IMR-90 (cell line): ENCODE data around the gene RHBDL3. TPM values are rescaled to one million over a fixed set of nuclear protein-coding genes. Genes with fewer than 3 reads are reported as not detected.

Source experiments
- ATAC-seq: fragments of 200-7000 bp; cut with Tn5 transposase; 2 replicates; pipeline ENCODE4 v1.9.1; 2020; ENCODE audit warnings: low read depth, mild to moderate bottlenecking, moderate library complexity
- BruUV-seq: library from RNA; stranded (reverse); fragments of 400-500 nt; replicated peaks from 2 replicates; lab custom pipeline; 2021; lab: Mats Ljungman, UMichigan
- CTCF ChIA-PET: fragments of 300-600 bp; formaldehyde crosslinking; extraction: SDS; loops from one replicate; lab custom pipeline; 2021; ENCODE audit warnings: antibody characterized with exemption; lab: Yijun Ruan, JAX
- POLR2A ChIA-PET: fragments of 300-600 bp; sonication (Branson Sonifier 250); formaldehyde crosslinking; loops from one replicate; lab custom pipeline; 2022; ENCODE audit warnings: antibody characterized with exemption; ENCODE audit not compliant: unreplicated experiment; lab: Charles Lee
- DNase-seq: peaks from one replicate; pipeline ENCODE4 v3.0.0; 2013
- H2AFZ ChIP-seq: replicated peaks from 2 replicates; pipeline ENCODE3; 2013; ENCODE audit warnings: low read length, mild to moderate bottlenecking; ENCODE audit not compliant: poor library complexity
- H2AK5ac ChIP-seq: 2 replicates; pipeline ENCODE4 v1.6.1; 2013; ENCODE audit warnings: low read depth, low read length, inconsistent platforms
- H2AK9ac ChIP-seq: replicated peaks from 2 replicates; pipeline ENCODE3; 2013; ENCODE audit warnings: mild to moderate bottlenecking, low read depth, low read length, moderate library complexity; ENCODE audit not compliant: poor library complexity
- H2BK120ac ChIP-seq: 2 replicates; pipeline ENCODE4 v1.6.1; 2013; ENCODE audit warnings: low read depth, low read length, inconsistent platforms
- H2BK15ac ChIP-seq: 3 replicates; pipeline ENCODE4 v1.6.1; 2013; ENCODE audit warnings: low read depth, low read length, inconsistent platforms
- H2BK20ac ChIP-seq: 2 replicates; pipeline ENCODE4 v1.6.1; 2013; ENCODE audit warnings: low read depth, mild to moderate bottlenecking, inconsistent platforms, low read length, moderate library complexity
- H2BK5ac ChIP-seq: 2 replicates; pipeline ENCODE4 v1.6.1; 2013; ENCODE audit warnings: mild to moderate bottlenecking, low read depth, low read length, inconsistent platforms; ENCODE audit not compliant: poor library complexity, severe bottlenecking
- H3K14ac ChIP-seq: replicated peaks from 2 replicates; pipeline ENCODE4 v1.6.1; 2013; ENCODE audit warnings: low read depth, low read length, inconsistent platforms
- H3K18ac ChIP-seq: 2 replicates; pipeline ENCODE4 v1.6.1; 2013; ENCODE audit warnings: low read depth, low read length, control low read depth
- H3K23ac ChIP-seq: 2 replicates; pipeline ENCODE4 v1.6.1; 2013; ENCODE audit warnings: low read depth, low read length, inconsistent platforms
- H3K27ac ChIP-seq: 2 replicates; pipeline ENCODE4 v1.5.1; 2013; ENCODE audit warnings: mild to moderate bottlenecking, control low read depth, low read length; ENCODE audit not compliant: insufficient read depth
- H3K27me3 ChIP-seq: 2 replicates; pipeline ENCODE4 v1.6.1; 2013; ENCODE audit warnings: low read length; ENCODE audit not compliant: control insufficient read depth, insufficient read depth
- H3K36me3 ChIP-seq: 2 replicates; pipeline ENCODE4 v1.6.1; 2013; ENCODE audit warnings: low read length, mixed read lengths; ENCODE audit not compliant: control insufficient read depth, insufficient read depth
- H3K4ac ChIP-seq: 2 replicates; pipeline ENCODE4 v1.6.1; 2013; ENCODE audit warnings: low read depth, low read length, inconsistent platforms
- H3K4me1 ChIP-seq: 2 replicates; pipeline ENCODE4 v1.6.1; 2013; ENCODE audit warnings: low read length, mixed read lengths; ENCODE audit not compliant: control insufficient read depth, insufficient read depth
- H3K4me2 ChIP-seq: 2 replicates; pipeline ENCODE4 v1.6.1; 2013; ENCODE audit warnings: low read depth, mild to moderate bottlenecking, control low read depth, low read length, moderate library complexity
- H3K4me3 ChIP-seq: 2 replicates; pipeline ENCODE4 v1.5.1; 2013; ENCODE audit warnings: low read depth, mild to moderate bottlenecking, control low read depth, low read length, moderate library complexity; ENCODE audit not compliant: insufficient read depth
- H3K56ac ChIP-seq: 2 replicates; pipeline ENCODE4 v1.6.1; 2013; ENCODE audit warnings: low read length, inconsistent platforms; ENCODE audit not compliant: insufficient read depth; ENCODE audit errors: extremely low read depth
- H3K79me1 ChIP-seq, 2 experiments: 2 replicates each; pipeline ENCODE4 v1.6.1; 2013; ENCODE audit warnings: low read length in 2 of 2, inconsistent platforms in 1 of 2, low read depth in 1 of 2
- H3K9ac ChIP-seq: 2 replicates; pipeline ENCODE4 v1.6.1; 2013; ENCODE audit warnings: low read depth, low read length, control low read depth
- H3K9me1 ChIP-seq: 2 replicates; pipeline ENCODE4 v1.6.1; 2013; ENCODE audit warnings: low read length, inconsistent platforms; ENCODE audit not compliant: insufficient read depth
- H3K9me3 ChIP-seq: 2 replicates; pipeline ENCODE4 v1.6.1; 2013; ENCODE audit warnings: low read length; ENCODE audit not compliant: control insufficient read depth, insufficient read depth
- H4K20me1 ChIP-seq: 2 replicates; pipeline ENCODE4 v1.6.1; 2013; ENCODE audit warnings: low read length, inconsistent platforms; ENCODE audit not compliant: insufficient read depth
- H4K5ac ChIP-seq: 2 replicates; pipeline ENCODE4 v1.6.1; 2013; ENCODE audit warnings: mild to moderate bottlenecking, low read depth, low read length, control low read depth
- H4K8ac ChIP-seq, 2 experiments: 2 replicates each; pipeline ENCODE4 v1.6.1; 2013; ENCODE audit warnings: low read depth in 2 of 2, low read length in 2 of 2, control low read depth in 1 of 2, inconsistent platforms in 1 of 2
- H4K91ac ChIP-seq: 2 replicates; pipeline ENCODE4 v1.6.1; 2013; ENCODE audit warnings: low read depth, low read length, inconsistent platforms; ENCODE audit not compliant: insufficient read depth
- BHLHE40 ChIP-seq: fragments of 150-350 bp; IDR thresholded peaks from 2 replicates; pipeline ENCODE4 v1.6.1; 2016; ENCODE audit warnings: mild to moderate bottlenecking, low read depth, low read length
- CEBPB ChIP-seq: IDR thresholded peaks from 2 replicates; pipeline ENCODE4 v1.6.1; 2012; ENCODE audit warnings: low read depth, low read length, improper control_type of control experiment
- CHD1 ChIP-seq: IDR thresholded peaks from 2 replicates; pipeline ENCODE4 v1.6.1; 2012; ENCODE audit warnings: low read depth, low read length, improper control_type of control experiment
- CTCF ChIP-seq: conservative IDR thresholded peaks from 2 replicates; pipeline ENCODE4 v1.5.1; 2012; ENCODE audit warnings: mild to moderate bottlenecking, low read depth, low read length, improper control_type of control experiment
- FOS ChIP-seq: fragments of 150-350 bp; IDR thresholded peaks from 2 replicates; pipeline ENCODE4 v1.6.1; 2016; ENCODE audit warnings: low read depth, low read length
- MAFK ChIP-seq: IDR thresholded peaks from 2 replicates; pipeline ENCODE4 v1.6.1; 2012; ENCODE audit warnings: low read depth, low read length, improper control_type of control experiment
- MAZ ChIP-seq: IDR thresholded peaks from 2 replicates; pipeline ENCODE4 v1.6.1; 2012; ENCODE audit warnings: low read depth, mild to moderate bottlenecking, low read length, improper control_type of control experiment, moderate library complexity, borderline replicate concordance
- NFE2L2 ChIP-seq: fragments of 150-350 bp; IDR thresholded peaks from 2 replicates; pipeline ENCODE4 v1.6.1; 2016; ENCODE audit warnings: low read depth, mild to moderate bottlenecking, low read length
- POLR2A ChIP-seq: IDR thresholded peaks from 2 replicates; pipeline ENCODE4 v1.6.1; 2012; ENCODE audit warnings: mild to moderate bottlenecking, low read depth, low read length
- RCOR1 ChIP-seq: IDR thresholded peaks from 2 replicates; pipeline ENCODE4 v1.6.1; 2012; ENCODE audit warnings: mild to moderate bottlenecking, low read length, improper control_type of control experiment; ENCODE audit not compliant: insufficient replicate concordance
- RFX5 ChIP-seq: IDR thresholded peaks from 2 replicates; pipeline ENCODE4 v1.8.0; 2012; ENCODE audit warnings: low read depth, mild to moderate bottlenecking, low read length, moderate library complexity
- SMC3 ChIP-seq: fragments of 150-350 bp; IDR thresholded peaks from 2 replicates; pipeline ENCODE4 v1.6.1; 2016; ENCODE audit warnings: low read depth, mild to moderate bottlenecking, antibody characterized with exemption, low read length, moderate library complexity
- WGBS, 2 experiments: methylation state at CpG; one replicate each; pipeline versions ENCODE4 v1.1.5 to v1.1.7; 2013; ENCODE audit warnings: missing lambda C conversion rate in 2 of 2; ENCODE audit not compliant: insufficient read length in 1 of 2; ENCODE audit errors: extremely low coverage in 2 of 2; 5-methylcytosine and 5-hydroxymethylcytosine counted together
- dilution Hi-C: fragments of 300-500 bp; cut with HindIII; formaldehyde crosslinking; loops from one replicate; pipeline ENCODE4 v1.14.3; 2018; ENCODE audit warnings: low sequenced_read_pairs; ENCODE audit not compliant: unreplicated experiment
- in situ Hi-C: fragments of 300-500 bp; cut with MboI; formaldehyde crosslinking; loops from 3 replicates; pipeline ENCODE4 v1.14.3; 2019; ENCODE audit warnings: low sequenced_read_pairs, inconsistent platforms, mixed read lengths
- intact Hi-C: fragments of 100-400 bp; cut with micrococcal nuclease; formaldehyde crosslinking; loops from 2 replicates; pipeline ENCODE4 v1.10.0; 2022
- polyA plus RNA-seq, 3 experiments: library from polyadenylated mRNA; depleted of rRNA; stranded (reverse); fragments of >200 nt; gene quantifications; 2 replicates each; pipeline ENCODE4 v1.2.3, GENCODE V29; 2012; ENCODE audit warnings: low replicate concordance in 1 of 3
- total RNA-seq: library from RNA; depleted of rRNA; stranded (reverse); fragments of >200 nt; gene quantifications from 2 replicates; pipeline ENCODE4 v1.2.3, GENCODE V29; 2012
- TF ChIP-seq, protein P1 (sequence below): fragments of 150-350 bp; IDR thresholded peaks from 2 replicates; pipeline ENCODE4 v1.6.1; 2016; ENCODE audit warnings: low read depth, mild to moderate bottlenecking, low read length, moderate library complexity, borderline replicate concordance

The RHBDL3 gene
- total and polyA plus RNA-seq, 2 of the 4 experiments (the other 2 are of a cell fraction), result 0.09 to 0.18 TPM

DNA sequence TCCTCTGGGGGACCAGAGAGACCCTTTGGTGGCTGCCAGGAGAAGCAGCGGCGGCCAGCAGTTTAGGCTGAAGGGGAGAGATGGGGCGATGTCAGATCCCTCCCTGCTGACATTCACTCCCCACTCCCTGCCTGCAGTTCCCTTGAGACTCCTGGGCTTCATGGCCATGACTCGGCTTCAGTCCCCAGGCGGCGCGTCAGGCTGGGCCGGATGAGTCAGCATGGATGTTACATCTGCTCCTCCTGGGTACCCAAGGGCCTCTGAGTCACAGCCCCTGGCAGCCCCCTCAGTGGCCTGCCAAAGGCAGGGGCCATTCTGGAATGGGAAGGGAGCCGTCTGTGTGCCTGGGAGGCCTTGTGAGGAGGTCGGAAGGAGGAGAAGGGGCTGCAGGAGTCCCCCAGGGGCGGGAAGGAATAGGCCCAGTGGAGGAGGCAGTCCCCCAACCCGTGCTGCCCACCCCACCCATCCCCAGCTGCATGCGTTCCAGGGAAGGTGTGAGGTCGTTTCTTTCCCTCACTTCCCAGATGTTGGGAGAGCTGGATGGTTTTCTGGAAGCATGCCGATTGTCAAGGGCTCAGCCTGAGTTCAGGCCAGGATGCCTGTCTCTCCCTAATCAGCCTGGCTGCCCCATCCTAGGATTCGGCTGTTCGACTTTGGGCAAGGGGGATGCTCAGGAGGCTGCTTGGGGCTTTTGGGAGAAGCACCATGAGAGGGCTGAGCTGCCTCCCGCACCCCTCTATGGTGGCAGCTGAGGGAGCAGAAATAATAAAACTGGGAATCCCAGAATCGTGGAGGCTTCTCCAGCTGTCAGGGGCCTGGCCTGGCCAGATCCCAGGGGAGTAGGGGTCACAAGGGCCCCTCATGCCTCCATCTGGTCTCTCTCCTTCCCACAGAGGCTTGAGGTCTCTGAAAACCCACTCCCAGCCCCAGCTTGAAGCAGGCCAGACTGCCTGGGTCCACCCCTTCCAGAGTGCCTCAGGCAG, 9.7 kb downstream of the RHBDL3 start:
- in situ Hi-C loops (no loop called here), intact Hi-C loops (no loop called here), dilution Hi-C loops (no loop called here)
- H3K4me1 ChIP-seq, result peaks cover 7% of the 10 kb centered on the region
- CTCF ChIA-PET, result no interaction called here
- peaks cover 27% of the 10 kb centered on the region for H3K27me3 ChIP-seq
- no peak overlapping the region for H3K9ac ChIP-seq
- H3K79me1 ChIP-seq, result no peaks in the 10 kb centered on the region
- no peak overlapping the region for H4K5ac ChIP-seq
- H3K18ac ChIP-seq, result no peak overlapping the region
- H4K91ac ChIP-seq, result no peak overlapping the region
- no peak overlapping the region for H3K27ac ChIP-seq
- H4K8ac ChIP-seq, result no peak overlapping the region
- no peaks in the 10 kb centered on the region for H3K9me3 ChIP-seq
- no TSS peak for BruUV-seq
- WGBS, 2 experiments, result no CpG with 5 or more reads among the region's 19 CpGs
- H3K36me3 ChIP-seq, result no peaks in the 10 kb centered on the region
- H4K20me1 ChIP-seq, result peaks cover 3% of the 10 kb centered on the region
- no peak overlapping the region for H3K4me3 ChIP-seq
- H2AK9ac ChIP-seq, result no peak overlapping the region
- DNase-seq (peak; percentile 90), ATAC-seq (peak; percentile 97)
- POLR2A ChIA-PET, result no interaction called here
- H2BK20ac ChIP-seq, result 0 out of 2 replicates have a peak overlapping the region, but pooled peaks have one; percentile 5
- peak overlapping the region; percentile 31; the same call in 1 of the 2 replicates for H3K4ac ChIP-seq
- H3K23ac ChIP-seq, result no peak overlapping the region
- H3K9me1 ChIP-seq, result peaks cover 7% of the 10 kb centered on the region; the same call in 1 of the 2 replicates
- no peak overlapping the region for H2BK15ac ChIP-seq
- H2AFZ ChIP-seq, result peak overlapping the region; percentile 83
- H3K56ac ChIP-seq, result no peak overlapping the region
- H2BK5ac ChIP-seq, result no peak overlapping the region
- H3K14ac ChIP-seq, result no peak overlapping the region
- no peak overlapping the region for H3K4me2 ChIP-seq
- no peak overlapping the region for H2BK120ac ChIP-seq
- peak overlapping the region; percentile 70; the same call in 1 of the 2 replicates for H2AK5ac ChIP-seq
- TF ChIP-seq SMC3 (no peak), POLR2A (no peak), CTCF (0 out of 2 replicates have a peak, but pooled peaks have one; percentile 1), BHLHE40 (peak; percentile 39; the same call in 1 of the 2 replicates), CHD1 (no peak), FOS (peak; percentile 94), MAZ (peak; percentile 79), RFX5 (no peak), NFE2L2 (peak; percentile 83), CEBPB (0 out of 2 replicates have a peak, but pooled peaks have one; percentile 22), RCOR1 (no peak), MAFK (peak; percentile 34; the same call in 1 of the 2 replicates)
- TF ChIP-seq, protein P1, sequence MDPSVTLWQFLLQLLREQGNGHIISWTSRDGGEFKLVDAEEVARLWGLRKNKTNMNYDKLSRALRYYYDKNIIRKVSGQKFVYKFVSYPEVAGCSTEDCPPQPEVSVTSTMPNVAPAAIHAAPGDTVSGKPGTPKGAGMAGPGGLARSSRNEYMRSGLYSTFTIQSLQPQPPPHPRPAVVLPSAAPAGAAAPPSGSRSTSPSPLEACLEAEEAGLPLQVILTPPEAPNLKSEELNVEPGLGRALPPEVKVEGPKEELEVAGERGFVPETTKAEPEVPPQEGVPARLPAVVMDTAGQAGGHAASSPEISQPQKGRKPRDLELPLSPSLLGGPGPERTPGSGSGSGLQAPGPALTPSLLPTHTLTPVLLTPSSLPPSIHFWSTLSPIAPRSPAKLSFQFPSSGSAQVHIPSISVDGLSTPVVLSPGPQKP, result no peak
